Left hindlimb (tissue), 1 donor: ENCODE results near the gene TMSB10.

Source experiments
- DNase-seq: peaks from one replicate; pipeline ENCODE4 v3.0.0-alpha.2; 2018

TMSB10 gene

DNA sequence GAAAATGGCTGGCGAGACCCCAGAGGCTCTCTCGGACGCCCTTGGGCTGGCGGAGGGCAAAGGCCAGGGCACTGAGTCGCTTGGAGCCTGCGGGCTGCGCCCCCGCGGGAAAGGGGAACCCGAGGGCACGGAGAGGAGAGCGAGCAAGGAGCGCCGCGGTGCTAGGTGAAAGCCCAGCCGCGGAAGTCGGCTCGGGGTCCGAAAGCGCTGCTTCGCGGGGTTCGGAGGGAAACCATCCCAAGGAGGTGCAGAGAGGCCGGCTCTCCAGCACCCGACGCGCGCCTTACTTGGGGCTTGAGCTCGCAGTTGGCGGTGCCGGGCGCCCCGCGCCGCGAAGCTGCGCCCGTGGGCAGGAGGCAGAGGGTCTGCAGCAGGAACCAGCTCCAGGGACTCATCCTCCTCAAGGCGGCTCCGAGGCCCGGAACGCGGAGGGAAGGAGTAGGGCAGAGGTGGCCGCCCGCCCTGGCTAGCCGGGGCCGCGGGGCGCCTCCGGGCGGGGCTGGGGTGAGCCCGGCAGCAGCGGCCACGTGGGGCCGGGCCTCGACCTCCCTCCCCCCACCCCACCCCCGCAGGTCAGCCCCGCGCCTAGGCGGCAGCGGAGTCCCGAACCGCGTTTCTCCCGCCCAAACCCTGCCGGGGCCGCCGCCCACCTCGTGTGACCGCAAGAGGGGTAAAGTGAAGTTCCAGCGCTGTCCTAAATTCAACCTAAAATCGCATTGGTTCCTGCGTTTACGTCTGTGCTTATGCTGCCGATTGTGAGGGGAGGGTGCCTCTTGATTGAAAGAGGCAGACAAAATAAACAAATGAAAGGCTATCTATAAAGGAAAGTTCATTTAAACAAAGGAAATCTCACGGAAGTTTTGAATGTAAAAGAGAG is 24.6 kb upstream of the TMSB10 start, which contains the start of gene TRABD2A:
TRABD2A (minus strand) TSS at position 440 of the 877 bp plus-strand sequence; CDS start at position 395, 45 bp downstream.
- no peak for DNase-seq

DNA sequence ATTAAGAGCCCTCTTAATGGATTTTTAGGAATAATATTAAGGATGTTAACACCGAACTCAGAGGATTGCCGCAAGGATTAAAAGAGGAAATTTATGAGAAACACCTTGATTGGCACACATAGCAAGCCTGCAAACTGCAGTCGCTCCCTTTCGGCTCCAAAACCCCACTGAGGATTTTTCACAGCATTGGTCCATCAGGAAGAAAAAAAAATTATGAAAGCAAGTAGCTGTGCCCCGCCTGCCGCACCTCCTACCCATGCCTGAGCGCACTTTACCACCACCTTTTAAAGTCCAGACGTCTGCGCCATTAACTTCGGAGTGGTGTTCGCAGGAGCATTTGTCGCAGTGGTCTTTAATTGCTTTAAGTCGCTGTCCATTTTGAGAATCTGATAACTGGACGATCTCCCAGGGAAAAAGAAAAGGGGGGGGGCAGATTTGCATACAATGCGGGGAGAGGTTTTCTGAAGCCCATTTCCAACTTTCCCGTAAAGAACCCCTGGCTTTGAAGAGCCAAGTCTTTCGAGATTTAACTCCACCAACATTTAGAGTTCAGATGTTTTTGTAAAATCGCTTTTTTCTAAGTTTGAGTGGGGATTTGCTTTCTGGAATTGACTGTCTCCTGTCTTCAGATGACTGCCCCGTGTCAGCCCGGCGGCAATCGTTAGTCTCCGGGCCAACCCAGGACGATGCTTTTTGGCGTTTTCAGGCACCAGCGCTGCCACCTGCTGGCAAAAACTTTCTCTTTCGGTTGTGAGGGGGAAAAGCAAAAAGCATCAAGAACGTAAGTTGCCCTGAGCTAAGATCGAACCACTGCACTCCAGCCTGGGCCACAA is 23.7 kb upstream of the TMSB10 start:
- peak; percentile 83 for DNase-seq

DNA sequence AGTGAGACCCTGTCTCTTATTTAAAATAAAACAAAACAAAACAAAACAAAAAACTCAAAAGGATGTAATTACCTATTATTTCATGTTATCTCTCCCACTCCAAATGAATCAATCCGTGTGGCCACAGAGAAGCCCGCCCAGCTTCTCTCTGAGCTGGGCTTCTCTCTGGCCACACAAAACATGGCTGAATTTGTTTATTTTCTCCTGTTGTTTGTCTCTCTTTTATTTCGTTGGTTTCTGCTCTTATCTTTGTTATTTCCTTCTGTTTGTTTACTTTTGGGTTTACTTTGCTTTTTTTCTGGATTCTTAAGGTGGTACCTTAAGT is 23.1 kb upstream of the TMSB10 start:
- no peak for DNase-seq

DNA sequence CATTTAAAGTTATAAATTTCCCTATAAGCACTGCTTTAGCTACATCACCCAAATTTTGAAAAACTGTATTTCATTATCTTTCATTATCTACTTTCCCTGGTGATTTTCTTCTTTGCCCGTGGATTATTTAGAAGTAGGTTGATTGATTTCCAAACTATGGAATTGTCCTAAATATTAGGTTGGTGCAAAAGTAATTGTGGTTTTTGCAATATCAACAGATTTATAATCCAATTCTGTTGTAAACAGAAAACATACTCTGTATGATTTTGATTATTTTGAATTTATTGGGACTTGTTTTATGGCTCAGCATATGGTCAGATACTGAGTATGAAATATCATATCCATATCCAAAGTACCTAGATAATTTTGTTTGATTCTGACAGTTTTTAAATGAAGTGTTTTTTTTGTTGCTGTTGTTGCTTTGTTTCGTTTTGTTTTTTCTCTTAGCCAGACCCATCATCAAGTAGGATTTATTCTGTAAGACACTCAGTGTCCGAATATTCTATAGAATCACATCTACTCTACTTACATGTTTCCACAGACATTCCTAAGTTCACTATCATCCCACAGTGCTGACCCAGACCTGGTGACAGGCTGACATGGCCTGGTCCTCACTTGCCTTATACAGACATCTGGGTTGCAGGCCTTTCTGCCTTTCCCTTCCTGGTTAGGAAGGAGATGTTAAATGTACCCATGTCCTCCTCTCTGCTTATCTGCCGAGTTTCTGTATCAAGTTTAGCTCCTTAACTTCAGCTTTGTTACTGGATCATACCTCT is 22.5 kb upstream of the TMSB10 start:
- DNase-seq: no peak

DNA sequence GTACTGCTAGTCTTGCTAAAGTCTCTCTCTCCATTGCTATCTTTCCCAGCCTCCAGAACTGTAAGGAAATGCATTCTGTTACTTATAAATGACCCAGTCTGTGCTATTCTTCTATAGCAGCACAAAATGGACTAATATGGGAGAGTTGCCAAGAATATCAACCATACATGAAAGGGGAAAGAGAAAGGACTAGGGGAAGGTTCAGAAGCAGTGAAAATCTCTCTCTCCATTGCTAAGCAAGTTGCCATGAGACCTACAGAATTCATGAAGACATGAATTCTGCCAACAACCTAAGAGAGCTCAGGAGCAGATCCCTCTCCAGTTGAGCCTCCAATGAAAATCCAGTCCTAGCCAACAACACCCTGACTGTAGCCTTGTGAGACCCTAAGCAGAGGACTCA is 21.0 kb upstream of the TMSB10 start:
- DNase-seq: no peak

DNA sequence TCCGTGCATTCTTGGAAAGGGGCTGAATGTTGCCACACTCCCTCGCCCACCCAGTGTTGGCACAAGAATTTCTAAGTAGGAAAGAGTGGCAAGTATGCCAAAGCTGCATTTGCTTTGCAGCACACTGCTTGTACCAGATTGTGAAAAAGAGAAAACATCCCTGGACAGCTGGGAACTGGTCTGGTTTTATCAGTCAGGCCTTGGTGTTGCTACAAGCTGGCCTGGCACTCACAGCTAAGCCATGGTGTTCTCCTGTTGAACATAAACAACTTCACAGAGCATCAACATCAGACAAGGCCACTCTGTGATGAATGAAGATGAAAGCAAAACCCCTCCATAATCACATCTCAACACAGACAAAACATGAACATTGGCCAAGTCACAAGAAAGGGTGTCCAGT is 20.3 kb upstream of the TMSB10 start:
- no peak for DNase-seq

DNA sequence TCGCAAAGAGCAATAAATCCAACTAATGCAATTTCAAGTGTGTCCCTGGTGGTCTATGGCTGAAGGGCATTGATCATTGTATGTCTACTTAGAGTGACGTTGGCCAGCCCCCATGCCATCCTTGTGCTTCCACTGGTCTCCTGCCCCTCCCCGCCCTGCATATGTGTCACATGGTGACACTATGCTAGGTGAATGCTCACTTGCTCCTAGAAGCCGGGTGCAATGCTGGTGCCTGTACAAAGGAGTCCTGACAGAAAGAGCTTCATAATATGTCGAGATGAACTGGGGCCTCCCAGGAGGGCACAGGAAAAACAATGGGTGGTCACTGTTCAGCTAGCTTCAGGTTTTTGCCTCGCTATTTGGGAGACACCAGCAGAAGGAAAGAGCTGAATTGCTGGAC is 18.7 kb upstream of the TMSB10 start:
- DNase-seq: no peak

DNA sequence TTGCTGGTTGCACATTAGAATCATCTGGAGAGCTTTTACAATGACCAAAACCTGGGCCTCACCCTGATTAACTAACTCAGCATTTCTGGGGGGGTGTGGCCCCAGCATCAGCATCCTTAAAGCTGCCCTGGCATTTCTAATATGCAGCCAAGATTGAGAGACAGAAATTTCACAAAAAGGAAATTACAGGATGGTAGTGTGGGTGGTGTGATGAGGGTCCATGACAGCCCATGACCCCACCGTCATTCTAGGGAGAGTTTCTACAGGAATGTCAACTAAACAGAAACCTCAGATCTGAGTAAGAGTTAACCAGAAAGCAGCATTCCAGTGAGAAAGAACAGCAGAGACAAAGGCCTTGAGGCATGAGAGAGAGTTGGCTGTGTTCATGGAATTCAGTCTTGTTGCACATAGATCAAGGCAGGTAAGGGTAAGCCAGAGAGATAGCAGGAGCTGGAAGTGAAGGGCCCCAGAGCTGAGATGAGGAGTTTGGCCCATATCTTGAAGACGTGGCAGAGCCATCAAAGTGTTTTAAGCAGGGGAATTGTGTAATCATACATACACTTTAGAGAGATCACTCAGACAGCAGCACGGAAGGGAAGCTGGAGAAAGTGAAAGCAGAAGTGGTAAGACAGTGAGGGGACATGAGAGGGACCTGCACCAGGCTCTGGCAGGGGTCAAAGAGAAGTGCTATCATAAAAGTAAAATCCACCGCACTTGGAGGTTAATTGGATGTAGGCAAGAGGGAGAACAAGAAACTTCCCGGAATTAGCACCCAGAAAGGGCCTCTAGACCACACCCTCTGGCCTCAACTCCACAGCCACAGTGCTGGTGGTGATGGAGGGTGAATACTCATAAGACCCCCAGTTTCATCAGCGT is 16.8 kb upstream of the TMSB10 start:
- no peak for DNase-seq

DNA sequence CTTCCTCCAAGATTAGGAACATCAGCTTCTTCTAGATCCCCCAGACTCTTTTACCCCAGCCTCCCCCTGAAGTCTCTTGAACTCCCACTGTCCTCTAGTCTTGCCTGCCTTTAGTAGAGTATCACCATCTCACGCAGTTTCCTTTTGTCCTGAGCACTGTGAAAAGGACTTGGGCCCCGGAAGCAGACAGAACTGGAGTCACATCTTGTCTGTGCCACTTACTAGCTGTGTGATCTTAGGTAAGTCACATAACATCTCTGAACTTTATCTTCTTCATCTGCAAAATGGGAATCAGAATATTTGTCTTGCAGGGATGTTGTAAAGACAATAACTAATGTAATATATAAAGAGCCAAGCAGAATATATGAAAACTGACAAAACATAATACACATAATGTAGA is 16.1 kb upstream of the TMSB10 start:
- DNase-seq: no peak

DNA sequence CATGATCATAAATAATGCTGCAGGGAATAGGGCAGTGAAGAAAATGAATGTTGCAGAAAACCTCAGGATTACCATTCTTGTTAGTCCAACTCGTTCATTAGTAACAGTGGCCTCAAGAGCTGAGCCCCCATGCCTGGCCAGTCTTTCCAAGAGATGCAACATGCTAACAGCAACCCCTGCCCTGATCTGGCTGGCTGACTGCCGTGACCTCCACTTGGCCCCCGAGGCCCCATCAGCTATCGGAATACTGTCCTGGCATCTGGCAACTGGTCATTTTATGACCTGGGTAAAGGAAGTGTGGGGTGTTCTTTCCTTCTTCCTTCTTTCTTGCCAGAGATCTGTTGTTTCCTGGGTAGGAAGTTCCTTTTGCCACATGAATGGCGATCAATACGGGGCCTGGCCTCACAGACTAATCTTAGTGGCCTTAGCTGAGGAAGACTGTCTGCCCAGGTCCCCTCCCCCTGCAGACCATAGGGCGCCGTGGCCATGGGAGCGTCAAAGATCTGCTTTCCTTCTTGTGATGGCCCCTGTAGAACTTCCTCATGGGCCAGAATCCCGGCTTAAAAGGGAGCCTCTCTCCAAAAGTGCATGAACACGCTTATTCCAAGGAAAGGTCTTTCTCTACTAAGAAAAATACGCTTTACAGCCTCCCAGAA is 14.0 kb upstream of the TMSB10 start:
- no peak for DNase-seq

DNA sequence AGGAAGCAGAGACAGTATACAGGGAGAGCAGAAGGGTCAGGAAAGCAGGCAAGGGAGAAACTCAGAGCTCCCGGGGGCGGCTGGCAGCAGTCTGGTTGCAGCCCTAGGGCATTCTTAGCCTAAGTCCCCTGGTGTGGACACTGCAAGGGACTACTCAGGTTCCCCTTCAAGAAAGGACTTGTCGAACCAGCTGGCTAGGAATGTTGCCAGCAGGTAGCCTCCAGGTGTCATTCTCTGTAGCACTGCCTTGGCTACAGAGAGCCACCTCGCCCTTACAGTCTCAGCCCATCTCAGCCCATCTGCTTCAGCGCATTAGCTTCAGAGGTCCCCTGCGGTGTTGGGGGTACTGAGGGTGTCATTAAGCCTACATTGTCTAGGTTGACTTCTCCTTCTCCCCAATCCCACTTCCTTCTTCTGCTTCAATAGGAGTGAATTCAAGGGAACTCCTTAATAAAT is 11.3 kb upstream of the TMSB10 start:
- no peak for DNase-seq

DNA sequence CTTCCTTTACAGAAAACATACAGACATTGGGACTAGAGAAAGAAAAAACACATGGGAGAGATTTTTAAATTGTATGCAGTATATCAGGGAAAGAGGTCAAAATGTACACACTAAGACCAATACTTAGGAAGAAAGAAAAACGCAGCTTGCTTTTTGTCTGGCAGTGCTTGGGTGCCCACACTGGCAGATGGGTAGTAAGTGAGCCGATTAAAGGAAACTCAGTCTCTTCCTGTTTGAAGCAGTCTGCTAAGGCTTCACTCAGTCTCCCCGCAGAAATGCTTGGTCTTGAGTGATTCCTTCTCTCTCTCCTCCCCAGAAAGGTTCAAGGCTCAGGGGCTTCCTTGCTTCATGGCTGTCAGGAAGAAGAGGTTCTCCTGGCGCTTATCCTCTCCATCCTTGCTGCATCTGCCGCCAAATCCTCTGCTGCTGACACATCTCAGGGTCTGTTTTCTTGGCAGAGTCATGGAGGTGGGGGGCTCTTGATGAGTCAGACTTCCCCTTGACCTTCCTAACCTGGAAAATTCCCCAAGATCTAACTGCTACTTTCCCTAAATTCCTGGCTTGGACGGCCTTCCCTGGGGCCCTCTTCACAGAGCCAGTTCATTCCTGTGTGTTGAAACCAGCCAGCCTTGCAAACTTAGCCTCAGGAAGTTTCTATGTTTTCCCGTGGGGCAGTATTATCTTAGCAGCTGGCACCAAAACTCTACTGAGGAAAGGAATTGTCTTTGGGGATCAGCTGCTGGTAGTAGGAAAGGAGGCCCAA is 10.5 kb upstream of the TMSB10 start:
- DNase-seq: no peak

DNA sequence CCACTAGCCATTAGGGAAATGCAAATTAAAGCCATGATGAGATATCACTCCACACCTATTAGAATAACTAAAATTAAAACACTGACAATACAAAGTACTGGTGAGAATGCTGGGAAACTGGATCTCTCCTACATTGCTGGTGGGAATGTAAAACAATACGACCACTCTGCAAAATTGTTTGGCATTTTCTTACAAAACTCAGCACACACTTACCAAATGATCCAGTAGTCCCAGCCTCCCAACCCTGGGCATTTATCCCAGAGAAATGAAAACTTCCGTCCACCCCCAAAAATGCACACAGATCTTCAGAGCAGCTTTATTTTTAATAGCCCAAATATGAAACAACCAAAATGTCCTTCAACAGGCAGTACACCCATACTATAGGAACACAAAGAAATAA is 8.9 kb upstream of the TMSB10 start:
- DNase-seq: no peak

DNA sequence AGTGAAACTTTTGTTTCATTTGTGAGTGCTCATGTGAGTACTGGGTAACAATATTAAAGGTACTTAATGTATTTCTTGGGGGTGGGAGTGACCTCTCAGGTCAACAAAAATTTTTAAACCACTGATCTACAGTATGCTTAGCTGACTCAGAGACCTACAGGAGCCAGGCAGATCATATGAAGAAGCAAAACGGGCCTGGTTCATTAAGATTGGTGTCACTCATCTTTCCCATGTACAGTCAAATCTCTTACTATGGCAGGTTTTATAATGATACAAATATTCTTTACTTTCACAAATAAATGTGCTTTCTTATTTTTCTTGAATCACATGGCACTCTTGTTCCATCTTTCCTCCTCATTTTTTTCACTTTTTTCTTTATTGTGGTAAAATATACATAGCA is 7.7 kb upstream of the TMSB10 start:
- DNase-seq: no peak

DNA sequence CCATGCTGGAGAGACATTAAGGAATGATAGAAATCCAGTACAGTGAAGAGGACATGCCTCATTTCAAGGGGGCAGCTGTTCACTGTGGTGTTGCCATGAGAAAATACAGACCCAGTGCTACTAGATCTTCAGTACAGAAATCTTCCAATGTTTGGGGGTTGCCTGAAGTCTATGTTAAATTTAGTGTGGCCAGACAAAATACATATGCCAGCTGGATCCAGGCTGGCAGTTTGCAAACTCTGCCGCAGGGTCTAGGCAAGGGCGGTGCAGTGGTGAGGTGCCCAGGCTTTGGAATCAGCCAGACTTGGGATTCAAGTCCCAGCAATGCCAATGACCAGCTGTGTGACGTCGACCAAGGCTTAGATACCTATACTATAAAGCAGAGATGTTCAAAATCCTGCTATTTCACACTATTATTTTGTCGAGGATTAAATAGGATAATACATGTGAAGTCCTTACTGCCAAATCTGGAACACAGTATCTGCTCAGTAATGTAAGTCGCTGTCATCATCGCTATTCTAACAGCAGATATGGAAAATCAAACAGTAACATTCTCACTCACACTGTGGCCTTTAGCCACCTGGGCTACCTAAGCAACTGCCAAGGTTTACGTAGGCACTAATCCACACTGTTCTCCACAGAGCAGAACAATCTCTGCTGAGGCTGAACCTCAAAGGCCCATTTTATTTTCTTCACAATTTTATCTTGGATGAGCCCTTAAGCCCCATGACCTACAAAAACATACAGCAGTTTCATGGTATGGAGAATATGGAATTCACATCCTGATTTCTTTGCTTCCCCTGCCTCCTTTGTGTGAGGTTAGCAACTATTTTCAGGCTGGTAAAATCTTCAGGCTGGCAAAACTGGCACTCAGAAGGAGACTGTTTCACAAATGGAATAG is 5.9 kb upstream of the TMSB10 start:
- no peak for DNase-seq

DNA sequence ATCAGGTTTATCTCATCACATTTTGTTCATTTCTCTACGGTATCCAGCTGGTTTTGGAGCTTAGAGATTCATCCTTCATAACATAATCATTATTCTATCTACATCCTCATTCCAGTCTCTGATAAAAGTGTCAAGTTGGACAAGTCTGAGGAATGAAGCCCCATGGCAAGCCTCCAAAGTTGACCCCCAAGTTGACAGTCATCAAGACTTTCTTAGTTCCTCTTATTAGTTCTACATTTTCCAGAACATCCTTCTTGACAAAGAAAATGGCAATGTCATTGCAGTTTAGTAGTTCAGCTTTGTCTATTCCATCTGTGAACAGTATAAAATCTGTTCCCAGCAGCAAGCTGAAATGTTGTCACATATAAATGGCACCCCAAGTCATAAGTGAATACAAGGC is 4.5 kb upstream of the TMSB10 start:
- no peak for DNase-seq

DNA sequence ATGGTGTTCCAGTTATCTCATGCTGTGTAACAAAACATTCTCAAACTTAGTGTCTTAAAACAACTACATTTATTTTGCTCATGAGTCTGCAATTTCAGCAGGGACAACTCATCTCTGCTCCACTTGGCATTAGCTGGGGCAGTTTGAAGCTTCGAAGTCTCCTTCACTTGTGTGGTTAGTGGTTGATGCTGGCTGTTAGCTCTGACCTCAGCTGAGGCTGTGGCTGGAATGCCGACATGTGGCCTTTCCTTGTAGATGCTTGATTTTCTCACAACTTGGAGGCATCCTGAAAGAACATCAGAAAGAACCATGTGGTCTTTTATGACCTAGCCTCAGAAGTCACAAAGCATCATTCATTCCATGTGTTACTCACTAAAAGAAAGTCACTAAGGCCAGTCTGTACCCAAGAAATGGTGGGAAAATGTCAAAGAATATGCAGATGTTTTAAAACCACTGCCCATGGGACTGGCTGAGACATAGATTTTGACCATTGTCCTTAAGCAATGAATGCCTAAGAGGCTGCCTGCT is 3.8 kb upstream of the TMSB10 start:
- DNase-seq: no peak

DNA sequence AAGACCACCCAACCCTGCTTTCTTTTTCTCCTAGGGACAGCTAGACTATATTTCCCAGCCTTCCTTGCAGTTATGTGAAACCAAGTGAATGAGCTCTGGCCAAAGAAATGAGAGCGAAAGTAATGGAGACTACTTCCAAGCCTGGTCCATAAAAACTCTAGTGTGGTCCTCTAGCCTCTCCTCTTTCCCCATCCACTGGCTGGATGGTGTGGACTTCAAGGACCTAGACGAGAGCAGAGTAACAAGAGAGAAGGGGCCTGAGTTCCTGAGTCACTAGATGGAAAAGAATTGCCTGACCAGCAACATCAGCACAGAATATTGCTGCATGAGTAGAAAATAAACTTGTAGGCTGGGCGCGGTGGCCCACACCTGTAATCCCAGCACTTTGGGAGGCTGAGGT is 2.9 kb upstream of the TMSB10 start:
- no peak for DNase-seq

DNA sequence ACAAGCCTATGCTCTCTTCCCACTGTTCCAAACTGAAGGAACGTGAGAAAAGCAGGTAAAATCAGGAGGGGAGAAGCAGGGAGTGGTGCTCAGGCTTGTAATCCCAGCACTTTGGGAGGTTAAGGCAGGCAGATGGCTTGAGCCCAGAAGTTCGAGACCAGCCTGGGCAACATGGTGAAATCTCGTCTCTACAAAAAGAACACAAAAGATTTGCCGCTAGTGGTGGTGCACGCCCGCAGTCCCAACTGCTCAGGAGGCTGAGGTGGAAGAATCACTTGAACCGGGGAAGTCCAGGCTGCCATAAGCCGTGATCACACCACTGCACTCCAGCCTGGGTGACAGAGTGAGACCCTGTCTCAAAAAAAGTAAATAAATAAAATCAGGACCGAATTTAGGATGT is 1.3 kb upstream of the TMSB10 start:
- DNase-seq: no peak
